KG1 (cell line): Measurements from ENCODE around the gene CTNND1.
"Not testable (repeated sequence)": the region's sequence is repeated elsewhere in the genome, so short reads cannot be mapped to it uniquely, and the experiment has no call there.

ENCODE experiments used
- DNase-seq: peaks from one replicate; lab custom pipeline; 2025; lab: John Stamatoyannopoulos, UW

CTNND1 gene, protein sequence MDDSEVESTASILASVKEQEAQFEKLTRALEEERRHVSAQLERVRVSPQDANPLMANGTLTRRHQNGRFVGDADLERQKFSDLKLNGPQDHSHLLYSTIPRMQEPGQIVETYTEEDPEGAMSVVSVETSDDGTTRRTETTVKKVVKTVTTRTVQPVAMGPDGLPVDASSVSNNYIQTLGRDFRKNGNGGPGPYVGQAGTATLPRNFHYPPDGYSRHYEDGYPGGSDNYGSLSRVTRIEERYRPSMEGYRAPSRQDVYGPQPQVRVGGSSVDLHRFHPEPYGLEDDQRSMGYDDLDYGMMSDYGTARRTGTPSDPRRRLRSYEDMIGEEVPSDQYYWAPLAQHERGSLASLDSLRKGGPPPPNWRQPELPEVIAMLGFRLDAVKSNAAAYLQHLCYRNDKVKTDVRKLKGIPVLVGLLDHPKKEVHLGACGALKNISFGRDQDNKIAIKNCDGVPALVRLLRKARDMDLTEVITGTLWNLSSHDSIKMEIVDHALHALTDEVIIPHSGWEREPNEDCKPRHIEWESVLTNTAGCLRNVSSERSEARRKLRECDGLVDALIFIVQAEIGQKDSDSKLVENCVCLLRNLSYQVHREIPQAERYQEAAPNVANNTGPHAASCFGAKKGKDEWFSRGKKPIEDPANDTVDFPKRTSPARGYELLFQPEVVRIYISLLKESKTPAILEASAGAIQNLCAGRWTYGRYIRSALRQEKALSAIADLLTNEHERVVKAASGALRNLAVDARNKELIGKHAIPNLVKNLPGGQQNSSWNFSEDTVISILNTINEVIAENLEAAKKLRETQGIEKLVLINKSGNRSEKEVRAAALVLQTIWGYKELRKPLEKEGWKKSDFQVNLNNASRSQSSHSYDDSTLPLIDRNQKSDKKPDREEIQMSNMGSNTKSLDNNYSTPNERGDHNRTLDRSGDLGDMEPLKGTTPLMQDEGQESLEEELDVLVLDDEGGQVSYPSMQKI

DNA sequence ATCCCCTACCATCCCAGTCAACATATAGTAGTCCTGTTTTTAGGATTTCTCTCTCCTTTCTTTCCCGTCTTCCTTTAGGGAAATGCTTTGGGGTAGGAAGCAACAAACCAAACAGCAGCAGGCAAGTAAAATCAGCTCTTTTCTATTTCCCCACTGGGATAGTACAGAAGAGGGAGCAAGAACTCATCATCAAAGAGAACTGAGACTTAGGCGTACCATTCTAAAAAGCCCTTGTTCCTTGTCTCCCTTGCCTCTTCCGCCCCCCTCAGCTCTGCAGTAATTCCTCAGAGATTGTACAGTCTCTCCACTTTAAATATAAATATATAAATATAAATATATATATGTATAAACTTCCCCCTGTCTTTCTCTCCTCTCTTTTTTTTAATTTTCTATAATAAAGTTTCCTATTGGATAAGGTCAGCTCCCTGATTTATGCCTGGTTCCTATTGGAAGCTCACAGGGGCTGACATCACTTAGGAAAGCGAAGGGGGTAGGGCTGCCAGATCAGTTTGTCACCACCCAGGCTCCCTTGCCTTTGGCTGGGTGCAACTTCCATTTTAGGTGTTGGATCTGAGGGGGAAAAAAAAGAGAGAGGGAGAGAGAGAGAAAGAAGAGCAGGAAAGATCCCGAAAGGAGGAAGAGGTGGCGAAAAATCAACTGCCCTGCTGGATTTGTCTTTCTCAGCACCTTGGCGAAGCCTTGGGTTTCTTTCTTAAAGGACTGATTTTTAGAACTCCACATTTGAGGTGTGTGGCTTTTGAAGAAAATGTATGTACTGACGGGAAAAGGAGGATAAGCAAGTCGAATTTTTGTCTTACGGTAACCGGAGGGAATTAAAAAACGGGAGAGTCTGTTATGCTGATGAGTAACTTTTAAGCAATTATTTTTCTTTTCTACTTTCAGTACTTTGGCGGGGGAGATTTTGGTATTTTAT is at the start of gene CTNND1:
TSS of gene CTNND1 (plus strand) at position 502 of the 934 bp plus-strand sequence. CDS start 29,677 bp downstream, outside the sequence.
- no peak for DNase-seq

DNA sequence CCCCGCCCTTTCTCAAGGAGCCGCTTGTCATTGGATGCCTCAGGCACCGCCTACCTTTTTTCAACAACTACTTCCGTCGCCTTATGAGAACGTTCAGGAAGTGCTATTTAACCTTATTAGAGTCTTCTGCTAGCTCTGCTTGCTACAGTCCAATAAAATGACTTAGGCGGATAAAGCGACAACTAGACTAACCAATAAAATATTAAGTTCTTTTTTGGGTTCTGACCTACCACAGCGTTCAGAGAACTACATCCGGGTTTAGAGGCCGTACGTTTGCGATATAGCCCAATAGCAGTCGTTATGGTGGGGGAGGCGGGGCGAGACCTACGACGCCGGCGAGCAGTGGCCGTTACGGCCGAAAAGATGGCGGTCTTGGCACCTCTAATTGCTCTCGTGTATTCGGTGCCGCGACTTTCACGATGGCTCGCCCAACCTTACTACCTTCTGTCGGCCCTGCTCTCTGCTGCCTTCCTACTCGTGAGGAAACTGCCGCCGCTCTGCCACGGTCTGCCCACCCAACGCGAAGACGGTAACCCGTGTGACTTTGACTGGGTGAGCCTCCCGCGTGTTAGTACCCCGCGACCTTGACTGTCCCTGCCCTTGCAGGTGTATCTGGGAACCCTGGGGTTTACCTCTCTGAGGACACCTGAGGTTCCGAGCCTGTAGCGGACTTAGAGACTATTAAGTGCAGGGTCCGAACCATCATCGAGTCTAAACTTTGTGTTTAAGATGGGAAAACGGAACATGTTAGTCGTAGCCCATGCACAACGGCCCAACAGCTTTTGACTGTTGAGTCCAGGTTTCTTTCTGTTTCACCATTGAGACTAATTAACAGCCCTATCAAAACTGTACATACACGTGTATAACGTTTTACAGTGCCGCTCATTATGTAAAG is 49.1 kb upstream of the CTNND1 start, which contains the start of gene TMX2:
TSS of gene TMX2 (plus strand) at position 338 of the 895 bp plus-strand sequence. CDS start at position 364, 26 bp downstream.
- peak; percentile 100 for DNase-seq

DNA sequence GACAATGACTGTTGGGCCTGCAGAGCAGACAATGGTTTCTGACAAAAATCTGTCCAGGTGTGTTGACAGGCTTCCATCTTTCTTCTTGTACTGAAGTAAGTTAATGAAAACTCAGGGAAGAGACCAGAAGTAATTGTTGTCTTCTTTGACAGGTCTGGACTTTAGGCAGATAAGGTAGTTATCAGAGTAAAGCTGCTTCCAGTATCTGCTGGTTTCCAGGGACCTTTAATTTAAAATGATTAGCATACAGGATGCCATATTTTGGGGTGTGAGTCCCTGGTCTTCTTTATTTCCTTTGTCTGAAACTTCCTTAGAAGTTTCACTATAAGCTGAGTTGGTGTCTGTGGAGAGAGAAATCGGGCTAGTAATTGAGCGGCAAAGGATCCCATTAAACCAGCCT is 47.8 kb upstream of the CTNND1 start:
- no peak for DNase-seq

DNA sequence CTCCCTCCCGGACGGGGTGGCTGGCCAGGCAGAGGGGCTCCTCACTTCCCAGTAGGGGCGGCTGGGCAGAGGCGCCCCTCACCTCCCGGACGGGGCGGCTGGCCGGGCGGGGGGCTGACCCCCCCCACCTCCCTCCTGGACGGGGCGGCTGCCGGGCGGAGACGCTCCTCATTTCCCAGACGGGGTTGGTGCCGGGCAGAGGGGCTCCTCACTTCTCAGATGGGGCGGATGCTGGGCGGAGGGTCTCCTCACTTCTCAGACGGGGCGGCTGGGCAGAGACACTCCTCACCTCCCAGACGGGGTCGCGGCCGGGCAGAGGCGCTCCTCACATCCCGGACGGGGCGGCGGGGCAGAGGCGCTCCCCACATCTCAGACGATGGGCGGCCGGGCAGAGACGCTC is 44.9 kb upstream of the CTNND1 start:
- not testable (repeated sequence) for DNase-seq

DNA sequence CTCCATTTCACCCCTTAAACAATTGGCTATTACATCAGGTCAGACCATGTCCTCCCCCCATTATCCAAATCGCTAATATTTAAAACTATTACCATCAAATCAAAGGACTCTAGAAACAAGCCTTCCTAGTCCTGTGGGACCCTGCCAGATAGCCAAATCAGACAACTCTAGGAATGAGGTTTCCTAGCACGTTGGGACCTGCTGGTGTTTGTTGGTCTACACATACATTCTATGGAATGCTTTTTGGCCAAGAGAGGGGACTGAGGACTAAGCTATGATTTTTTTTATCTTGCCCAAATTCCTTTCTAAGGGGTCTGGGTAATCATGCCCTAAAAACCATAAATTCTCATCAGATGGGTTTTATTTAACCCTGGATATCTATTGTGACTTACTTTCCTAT is 34.4 kb upstream of the CTNND1 start:
- no peak for DNase-seq

DNA sequence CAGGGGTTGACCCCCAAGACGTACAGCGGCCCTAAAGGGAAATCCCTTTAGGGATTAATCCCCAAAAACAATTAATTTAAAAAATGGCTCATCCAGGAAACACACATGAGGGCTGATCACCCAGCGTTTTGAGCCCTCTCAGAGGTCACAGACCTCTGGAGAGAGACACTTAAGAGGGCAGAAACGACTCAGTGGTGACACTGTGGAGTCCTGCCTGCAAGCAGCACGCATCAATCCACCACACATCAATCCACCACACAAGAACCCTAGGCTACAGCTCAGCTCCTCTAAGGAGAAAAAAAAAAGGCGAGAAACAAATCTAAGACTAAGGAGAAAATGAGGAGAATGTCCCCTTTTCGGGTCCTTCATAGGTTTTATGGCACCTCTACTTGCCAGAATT is 32.8 kb upstream of the CTNND1 start:
- DNase-seq = no peak

DNA sequence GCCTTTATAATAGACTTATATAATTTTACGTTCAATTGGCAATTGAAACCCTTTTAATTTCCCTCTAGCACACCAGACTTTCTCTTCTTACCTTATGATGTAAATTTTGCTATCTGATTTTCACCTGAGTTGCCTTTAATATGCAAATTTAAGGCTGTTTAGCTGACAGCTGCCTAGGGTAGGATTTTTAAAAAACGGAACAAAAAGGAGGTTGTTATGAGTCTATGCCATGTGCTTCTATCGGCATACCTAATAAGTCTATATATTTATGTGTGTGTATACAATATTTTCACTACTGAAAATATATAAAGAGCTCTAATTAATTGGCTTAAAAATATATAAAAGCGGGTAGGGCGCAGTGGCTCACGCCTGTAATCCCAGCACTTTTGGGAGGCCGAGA is 32.1 kb upstream of the CTNND1 start:
- DNase-seq = no peak

DNA sequence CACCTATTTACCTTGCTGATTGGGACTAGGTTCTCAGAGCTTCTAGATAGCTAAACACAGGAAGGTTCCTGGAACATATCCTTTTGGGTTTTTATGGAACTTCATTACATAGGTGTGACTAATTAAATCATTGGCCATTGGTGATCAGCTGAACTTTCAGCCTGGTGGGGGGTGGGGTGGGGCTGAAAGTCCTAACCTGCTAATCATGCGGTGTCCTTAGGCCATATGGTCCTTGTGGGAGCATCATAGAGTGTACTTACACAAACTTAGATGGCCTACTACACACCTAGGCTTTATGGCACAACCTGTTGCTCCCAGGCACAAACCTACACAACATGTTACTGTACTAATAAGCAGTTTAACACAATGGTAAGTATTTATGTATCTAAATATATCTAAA is 28.9 kb upstream of the CTNND1 start:
- DNase-seq = no peak

DNA sequence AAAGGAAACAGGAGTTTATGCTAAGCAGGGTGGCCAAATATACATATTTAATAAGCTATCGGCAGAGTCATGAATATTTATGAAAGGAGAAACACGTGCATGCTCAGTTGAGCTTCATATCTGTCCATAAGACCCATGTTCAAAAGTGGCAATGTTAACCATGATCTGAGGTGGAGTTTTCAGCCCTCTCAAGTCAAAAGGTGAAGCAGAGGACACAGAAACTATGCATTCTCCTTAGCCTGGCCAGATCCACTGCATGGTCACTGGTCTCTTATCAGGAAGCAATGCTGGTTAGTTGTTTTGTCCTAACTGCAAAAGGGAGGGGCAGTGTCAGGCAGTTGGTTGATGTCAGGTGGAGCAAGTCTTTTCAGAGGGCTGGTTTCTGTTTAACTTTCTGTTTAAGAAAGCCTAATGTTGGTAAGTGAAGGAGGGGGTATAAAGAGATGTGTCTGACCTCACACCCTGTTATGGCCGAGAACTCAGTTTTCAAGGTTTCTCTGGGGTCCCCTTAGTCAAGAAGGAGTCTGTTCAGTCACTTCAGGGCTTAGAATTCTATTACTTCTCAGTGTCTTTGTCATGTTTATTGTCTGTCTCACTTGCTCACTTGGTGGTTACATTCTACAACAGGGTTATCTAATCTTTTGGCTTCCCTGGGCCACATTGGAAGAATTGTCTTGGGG is 25.8 kb upstream of the CTNND1 start:
- no peak for DNase-seq

DNA sequence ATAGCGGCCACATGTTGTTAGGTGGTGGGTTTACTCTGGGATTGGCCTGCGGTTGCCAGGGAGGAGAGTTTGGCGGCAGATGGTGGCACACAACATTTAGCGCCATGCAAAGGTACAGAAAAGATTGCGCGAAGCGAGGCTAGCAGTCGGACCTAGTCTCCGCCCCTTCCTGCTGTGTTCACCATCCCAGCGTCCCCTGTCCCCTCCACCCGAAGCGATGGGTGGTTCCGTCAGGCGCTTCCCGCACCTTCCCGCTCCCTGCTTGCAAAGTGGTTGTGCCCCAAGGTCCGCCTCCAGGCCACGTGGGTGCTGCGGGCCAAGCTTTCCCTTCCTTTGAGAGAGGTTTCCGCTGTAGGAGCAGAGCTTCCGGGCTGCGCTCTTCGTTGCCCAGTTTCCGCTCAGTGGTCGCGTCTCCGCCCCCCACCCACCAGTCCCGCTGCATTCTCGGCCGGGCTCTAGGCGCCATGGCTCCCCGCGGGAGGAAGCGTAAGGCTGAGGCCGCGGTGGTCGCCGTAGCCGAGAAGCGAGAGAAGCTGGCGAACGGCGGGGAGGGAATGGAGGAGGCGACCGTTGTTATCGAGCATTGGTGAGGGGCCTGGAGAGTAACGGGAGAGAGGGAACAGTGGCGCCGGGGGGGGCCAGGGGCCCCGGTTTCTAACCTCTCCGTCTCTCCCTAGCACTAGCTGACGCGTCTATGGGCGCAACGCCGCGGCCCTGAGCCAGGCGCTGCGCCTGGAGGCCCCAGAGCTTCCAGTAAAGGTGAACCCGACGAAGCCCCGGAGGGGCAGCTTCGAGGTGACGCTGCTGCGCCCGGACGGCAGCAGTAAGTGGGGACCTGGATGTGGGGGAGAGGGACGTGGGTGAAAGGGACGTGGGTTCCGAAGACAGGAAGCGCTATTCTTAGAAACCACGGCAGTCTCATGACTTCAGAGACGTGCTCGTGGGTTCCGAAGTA is 20.2 kb upstream of the CTNND1 start, which contains the start of gene SELENOH:
TSS of gene SELENOH (plus strand) at position 360 of the 955 bp plus-strand sequence. CDS start at position 465, 105 bp downstream.
- DNase-seq = peak; percentile 99

DNA sequence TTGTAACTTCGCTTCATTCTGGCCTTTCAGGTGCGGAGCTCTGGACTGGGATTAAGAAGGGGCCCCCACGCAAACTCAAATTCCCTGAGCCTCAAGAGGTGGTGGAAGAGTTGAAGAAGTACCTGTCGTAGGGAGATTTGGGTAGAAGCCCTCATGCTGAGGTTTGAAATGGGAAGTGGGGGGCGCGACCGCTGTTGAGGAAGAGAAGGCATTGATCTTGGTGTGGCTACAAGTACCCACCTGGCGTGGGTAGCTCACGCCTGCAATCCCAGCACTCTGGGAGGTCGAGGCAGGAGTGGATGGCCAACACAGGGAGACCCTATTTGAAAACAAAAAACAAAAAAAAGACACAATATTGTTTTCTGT is 19.5 kb upstream of the CTNND1 start:
- DNase-seq = no peak

DNA sequence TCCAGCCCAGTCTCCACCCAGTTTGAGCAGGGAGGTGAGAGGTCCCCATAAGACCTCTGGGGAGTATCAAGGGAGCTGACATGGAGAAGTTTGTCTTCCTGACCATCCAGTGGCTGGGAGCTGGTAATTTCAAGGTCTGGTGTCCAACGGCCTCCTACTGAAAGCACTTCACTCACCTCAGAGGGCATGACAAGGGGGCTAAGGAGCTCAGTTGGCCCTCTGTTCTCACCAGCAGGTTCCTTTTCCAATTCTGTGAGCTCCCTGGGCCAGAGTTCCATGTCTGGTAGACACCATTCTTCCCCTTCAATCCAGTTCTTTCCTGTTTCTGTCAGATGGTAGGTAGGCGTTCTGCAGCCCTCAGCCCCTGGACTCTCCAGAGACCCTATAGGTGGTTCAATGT is 17.2 kb upstream of the CTNND1 start:
- DNase-seq = no peak

DNA sequence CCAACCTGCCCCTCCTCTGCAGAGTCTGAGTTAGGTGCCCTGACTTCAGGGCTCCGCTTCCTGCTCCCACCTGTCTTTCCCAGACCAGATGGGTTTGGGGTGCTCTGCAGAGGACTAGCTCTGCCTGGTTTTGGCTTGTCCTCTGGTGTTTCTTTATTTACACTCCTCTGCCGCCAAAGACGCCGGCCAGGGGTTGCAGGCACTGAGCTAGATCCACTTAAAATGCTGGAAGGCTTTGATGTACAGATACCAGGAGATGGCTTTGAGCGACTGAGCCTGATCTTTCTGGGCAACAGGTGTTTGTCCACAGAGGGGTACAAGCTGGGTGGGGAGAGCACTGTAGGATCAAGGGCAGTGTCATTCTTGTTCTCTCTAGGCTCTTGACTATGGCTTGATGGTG is 16.4 kb upstream of the CTNND1 start:
- no peak for DNase-seq

DNA sequence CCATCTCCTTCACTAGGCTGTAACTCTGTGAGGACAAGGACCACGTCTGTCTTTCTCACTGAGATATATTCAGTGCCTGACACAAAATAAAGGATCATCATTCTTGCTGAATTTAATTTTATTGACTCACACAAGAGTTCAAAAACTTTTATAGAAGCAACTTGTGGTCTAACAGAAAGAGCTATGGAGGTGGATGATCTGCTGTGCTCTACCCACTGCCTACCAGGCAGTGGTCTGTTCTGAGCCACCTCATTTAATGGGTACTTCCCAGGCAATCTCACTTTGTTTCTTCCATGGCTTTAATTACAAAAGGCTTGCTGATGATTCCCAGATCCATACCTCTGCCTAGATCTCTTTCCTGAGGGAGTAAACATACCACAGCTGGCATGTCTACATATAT is 14.7 kb upstream of the CTNND1 start:
- DNase-seq = no peak

DNA sequence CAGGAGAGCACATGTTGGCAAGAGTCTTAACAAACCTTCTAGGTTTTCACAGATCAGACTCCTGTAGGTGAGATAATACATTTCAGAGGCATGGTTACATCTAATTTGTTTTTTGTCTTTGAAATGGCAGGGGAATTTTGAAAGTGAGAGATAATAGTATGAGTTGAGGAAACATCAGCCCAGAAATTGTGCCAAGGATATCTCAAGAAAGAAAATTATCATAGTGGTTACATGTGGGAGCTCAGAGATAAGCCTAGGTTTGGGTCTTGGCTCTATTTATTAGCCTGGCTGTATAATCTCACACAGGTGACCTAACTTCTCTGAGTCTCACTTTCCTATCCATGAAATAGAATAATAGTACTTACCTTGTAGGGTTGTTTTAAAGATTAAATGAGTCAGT is 10.4 kb upstream of the CTNND1 start:
- DNase-seq = no peak

DNA sequence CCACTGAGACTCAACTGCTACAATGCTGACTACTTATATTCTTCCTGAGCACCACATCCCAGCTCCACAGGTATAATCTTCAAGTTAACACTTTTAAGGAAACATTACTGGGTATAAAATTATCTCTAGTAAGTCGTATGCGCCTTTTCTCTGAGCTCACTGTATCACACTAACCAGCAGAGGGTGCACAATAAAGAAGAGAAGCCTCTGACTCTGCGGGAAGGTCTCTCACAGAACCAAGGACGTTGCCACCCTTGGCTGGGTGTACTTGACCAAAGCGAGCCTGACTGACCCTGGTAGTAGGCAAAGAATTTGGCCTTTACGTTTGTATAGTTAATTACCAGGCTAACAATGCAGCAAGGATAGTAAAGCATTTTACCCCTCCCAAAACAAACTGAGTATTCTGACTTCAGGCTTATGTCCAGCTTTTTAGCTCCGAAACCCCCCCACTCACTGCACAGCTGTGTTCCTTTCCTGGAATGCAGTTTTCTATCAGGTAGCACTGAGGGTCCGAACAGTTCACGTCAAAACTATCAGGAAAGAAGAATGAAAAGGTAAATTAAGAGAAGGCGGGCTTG is 9.8 kb upstream of the CTNND1 start, which contains the start of gene BTBD18:
TSS of gene BTBD18 (minus strand) at position 144 of the 578 bp plus-strand sequence. CDS start 631 bp downstream, outside the sequence.
- no peak for DNase-seq

DNA sequence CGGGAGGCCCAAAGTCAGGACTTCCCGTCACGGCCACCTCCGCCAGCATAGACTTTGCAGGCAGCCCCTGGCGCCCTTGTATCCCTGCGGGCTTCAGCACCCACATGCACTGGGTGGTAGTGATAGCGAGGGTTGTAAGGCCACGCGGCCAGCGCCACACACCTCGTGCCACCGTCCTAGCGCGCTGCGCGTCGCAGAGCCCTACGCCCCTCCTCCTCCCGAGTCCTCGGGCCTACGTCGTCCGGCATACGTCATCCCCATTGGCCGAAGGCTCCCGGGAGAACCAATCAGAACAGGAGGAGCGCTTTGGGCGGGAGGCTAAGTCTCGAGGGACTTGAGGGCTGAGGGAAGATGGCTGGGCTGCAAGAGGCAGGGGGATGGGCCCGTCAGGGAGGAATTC is 8.6 kb upstream of the CTNND1 start:
- no peak for DNase-seq

DNA sequence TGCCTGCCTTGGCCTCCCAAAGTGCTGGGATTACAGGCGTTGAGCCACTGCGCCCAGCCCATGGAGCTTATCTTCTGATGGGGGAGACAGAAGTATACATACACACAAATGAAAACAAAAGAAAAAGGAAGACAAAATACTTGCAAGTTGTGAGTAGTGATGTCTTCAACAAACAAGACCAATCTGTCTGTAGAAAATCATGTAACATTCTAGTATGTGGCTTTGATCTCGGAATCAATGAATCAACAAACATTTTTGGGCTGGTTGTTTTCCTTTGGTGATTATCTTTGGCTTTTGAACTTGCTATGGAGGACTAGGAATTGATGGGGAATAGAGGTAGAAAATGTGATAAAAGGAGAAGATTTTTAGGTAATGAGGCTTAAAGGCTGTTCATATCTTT is 3.4 kb upstream of the CTNND1 start:
- no peak for DNase-seq
